H1 (cell line): Measurements from ENCODE around the gene FARS2.

Source experiments
- BACH1 ChIP-seq: IDR thresholded peaks from 2 replicates; pipeline ENCODE4 v1.6.1; 2012; ENCODE audit warnings: low read length, improper control_type of control experiment
- BCL11A ChIP-seq, 2 experiments: IDR thresholded peaks; one replicate each; pipeline ENCODE4 v1.6.1; 2011; ENCODE audit warnings: low read depth in 2 of 2, low read length in 2 of 2, mild to moderate bottlenecking in 2 of 2
- CEBPB ChIP-seq: IDR thresholded peaks from 2 replicates; pipeline ENCODE4 v1.6.1; 2012; ENCODE audit warnings: low read depth, low read length
- CHD7 ChIP-seq: fragments of 300-600 bp; sonication (generic); IDR thresholded peaks from 2 replicates; pipeline ENCODE4 v1.7.1; 2012; ENCODE audit warnings: low read length, moderate library complexity, mild to moderate bottlenecking, inconsistent platforms; ENCODE audit not compliant: insufficient replicate concordance
- CTCF ChIP-seq, 3 experiments: IDR thresholded peaks; 1 replicate in 2 of 3; 2 replicates in 1 of 3; pipeline versions ENCODE4 v1.5.1 to v1.6.1; 2011; ENCODE audit warnings: low read length in 3 of 3, mild to moderate bottlenecking in 3 of 3, inconsistent platforms in 2 of 3, low read depth in 1 of 3, moderate library complexity in 1 of 3; ENCODE audit not compliant: insufficient read depth in 1 of 3; ENCODE audit errors: control extremely low read depth in 1 of 3
- EP300 ChIP-seq, 2 experiments: IDR thresholded peaks; 1 replicate in 1 of 2; 2 replicates in 1 of 2; pipeline ENCODE4 v1.6.1; 2011 to 2012; ENCODE audit warnings: low read depth in 2 of 2, low read length in 2 of 2, mild to moderate bottlenecking in 2 of 2, borderline replicate concordance in 1 of 2, inconsistent platforms in 1 of 2, moderate library complexity in 1 of 2
- JUN ChIP-seq: IDR thresholded peaks from 2 replicates; pipeline ENCODE4 v1.6.1; 2011; ENCODE audit warnings: low read depth, mild to moderate bottlenecking, improper control_type of control experiment, low read length
- MAX ChIP-seq: IDR thresholded peaks from 2 replicates; pipeline ENCODE4 v1.6.1; 2012; ENCODE audit warnings: inconsistent platforms
- POLR2A ChIP-seq, 2 experiments: IDR thresholded peaks; 1 replicate in 1 of 2; 2 replicates in 1 of 2; pipeline ENCODE4 v1.6.1; 2011; ENCODE audit warnings: low read depth in 2 of 2, low read length in 2 of 2, mild to moderate bottlenecking in 2 of 2; ENCODE audit errors: control extremely low read depth in 1 of 2
- POLR2AphosphoS5 ChIP-seq: IDR thresholded peaks from 2 replicates; pipeline ENCODE4 v1.6.1; 2011; ENCODE audit warnings: low read depth, low read length
- RNF2 ChIP-seq: fragments of 200-900, 300-1000 bp; sonication (generic); IDR thresholded peaks from 2 replicates; pipeline ENCODE4 v1.7.1; 2016; ENCODE audit warnings: borderline replicate concordance, low read depth, mild to moderate bottlenecking, antibody characterized with exemption, low read length; ENCODE audit not compliant: poor library complexity, severe bottlenecking; ENCODE audit errors: missing control alignments
- SP1 ChIP-seq: IDR thresholded peaks from 2 replicates; pipeline ENCODE4 v1.6.1; 2011; ENCODE audit warnings: low read depth, low read length
- TAF1 ChIP-seq: IDR thresholded peaks from 2 replicates; pipeline ENCODE4 v1.6.1; 2011; ENCODE audit warnings: mild to moderate bottlenecking, low read depth, low read length
- ZNF274 ChIP-seq: IDR thresholded peaks from 2 replicates; pipeline ENCODE4 v1.7.0; 2012; ENCODE audit warnings: low read length, borderline replicate concordance; ENCODE audit errors: extremely low read depth

GRCh38 chr6:5623769-5624168 is 362.5 kb downstream of the FARS2 start:
- no peak for TF ChIP-seq SP1
- TF ChIP-seq POLR2AphosphoS5: no peak
- TF ChIP-seq RNF2: no peak
- TF ChIP-seq CEBPB: no peak
- TF ChIP-seq CHD7: no peak
- no peak for TF ChIP-seq BACH1
- no peak for TF ChIP-seq JUN
- TF ChIP-seq BCL11A (IDR thresholded peaks at IDR 0.05; ENCODE audit: low read depth in 2 of 2, low read length in 2 of 2): no peak
- TF ChIP-seq CTCF (IDR thresholded peaks at IDR 0.05; ENCODE audit: control extremely low read depth in 1 of 3, insufficient read depth in 1 of 3, low read depth in 1 of 3, low read length in 3 of 3): no peak
- no peak for TF ChIP-seq TAF1
- TF ChIP-seq EP300 (IDR thresholded peaks at IDR 0.05; ENCODE audit: borderline replicate concordance in 1 of 2, low read depth in 2 of 2, low read length in 2 of 2): no peak
- TF ChIP-seq ZNF274: no peak
- no peak for TF ChIP-seq MAX
- TF ChIP-seq POLR2A (IDR thresholded peaks at IDR 0.05; ENCODE audit: control extremely low read depth in 1 of 2, low read depth in 2 of 2, low read length in 2 of 2): no peak
